ENCODE results near the gene SORCS1. TPM values are rescaled to one million over a fixed set of nuclear protein-coding genes. Genes with fewer than 3 reads are reported as not detected.

The SORCS1 gene
- total and polyA plus RNA-seq, 12 donors, result 0.18 to 11.1 (median 1.1) TPM

- H3K4me3 ChIP-seq, result no peak overlapping the region
- TF ChIP-seq POLR2A (IDR thresholded peaks at IDR 0.05) (no peak), CTCF (IDR thresholded peaks at IDR 0.05) (no peak)
- H3K36me3 ChIP-seq (replicated peaks in 1 of 2), result no peaks in the 10 kb centered on the region
- H3K4me1 ChIP-seq (replicated peaks in 1 of 2), result no peaks in the 10 kb centered on the region
- H3K27me3 ChIP-seq, result no peaks in the 10 kb centered on the region
- 51 to 69% (median 64%) methylated on average over 3 of the region's 3 CpGs for WGBS, 4 donors
- H3K27ac ChIP-seq, result no peak overlapping the region
- DNase-seq, result no peak
- intact Hi-C loops (cut with DNase I), result no loop called here
- no peaks in the 10 kb centered on the region for H3K9me3 ChIP-seq (replicated peaks in 1 of 3)
Measured at GRCh38 chr10:106661767-106662140, 502.8 kb downstream of the SORCS1 start.

- intact Hi-C loops (cut with DNase I), result no loop called here
- no peak overlapping the region for H3K4me3 ChIP-seq
- 58 to 72% (median 63%) methylated on average over 5 of the region's 5 CpGs for WGBS, 4 donors
- H3K27me3 ChIP-seq, result no peaks in the 10 kb centered on the region
- no peak overlapping the region for H3K27ac ChIP-seq
- H3K36me3 ChIP-seq (replicated peaks in 1 of 2), result no peaks in the 10 kb centered on the region
- DNase-seq, result no peak
- H3K4me1 ChIP-seq (replicated peaks in 1 of 2), result no peaks in the 10 kb centered on the region
- H3K9me3 ChIP-seq (replicated peaks in 1 of 3), result no peaks in the 10 kb centered on the region
- TF ChIP-seq CTCF (IDR thresholded peaks at IDR 0.05), result no peak
- TF ChIP-seq POLR2A (IDR thresholded peaks at IDR 0.05), result no peak
Measured at GRCh38 chr10:106661133-106661766, 503.3 kb downstream of the SORCS1 start.

GRCh38 chr10:106660550-106660949 is 504.0 kb downstream of the SORCS1 start:
- no peak for TF ChIP-seq POLR2A (IDR thresholded peaks at IDR 0.05)
- TF ChIP-seq CTCF (IDR thresholded peaks at IDR 0.05), result no peak
- intact Hi-C loops (cut with DNase I), result no loop called here
- Histone ChIP-seq H3K27me3 (no peaks in the 10 kb centered on the region), H3K27ac (no peak overlapping the region), H3K4me3 (no peak overlapping the region), H3K9me3 (replicated peaks in 1 of 3) (no peaks in the 10 kb centered on the region), H3K4me1 (replicated peaks in 1 of 2) (no peaks in the 10 kb centered on the region), H3K36me3 (replicated peaks in 1 of 2) (no peaks in the 10 kb centered on the region)
- DNase-seq, result no peak
- 62 to 83% (median 70%) methylated on average over 3 of the region's 3 CpGs for WGBS, 4 donors

GRCh38 chr10:106655636-106656035 is 508.9 kb downstream of the SORCS1 start:
- intact Hi-C loops (cut with DNase I), result no loop called here
- no peaks in the 10 kb centered on the region for H3K9me3 ChIP-seq (replicated peaks in 1 of 3)
- no peak overlapping the region for H3K4me3 ChIP-seq
- H3K27me3 ChIP-seq, result no peaks in the 10 kb centered on the region
- TF ChIP-seq POLR2A (IDR thresholded peaks at IDR 0.05) (no peak), CTCF (IDR thresholded peaks at IDR 0.05) (no peak)
- H3K36me3 ChIP-seq (replicated peaks in 1 of 2), result no peaks in the 10 kb centered on the region
- H3K27ac ChIP-seq, result no peak overlapping the region
- no peaks in the 10 kb centered on the region for H3K4me1 ChIP-seq (replicated peaks in 1 of 2)
- no peak for DNase-seq
- 76 to 86% (median 83%) methylated on average over 3 of the region's 3 CpGs for WGBS, 4 donors
